Superior temporal gyrus (tissue), 1 donor: ENCODE results near the gene NTM.

Experiments used
- DNase-seq: peaks from one replicate; pipeline ENCODE4 v3.0.0-alpha.2; 2016; ENCODE audit errors: extremely low spot score

NTM gene

GRCh38 chr11:131644204-131644795, 273.9 kb downstream of the NTM start:
- no peak for DNase-seq

GRCh38 chr11:131645237-131645636, 274.8 kb downstream of the NTM start:
- DNase-seq = no peak

GRCh38 chr11:131649856-131650255, 279.4 kb downstream of the NTM start:
- DNase-seq = no peak

- no peak for DNase-seq
These were observed 281.8 kb downstream of the NTM start for GRCh38 chr11:131652231-131652630.

- DNase-seq = peak; percentile 43
These were observed 282.8 kb downstream of the NTM start for GRCh38 chr11:131653260-131653659.

GRCh38 chr11:131654849-131655248, 284.4 kb downstream of the NTM start:
- DNase-seq = no peak

- no peak for DNase-seq
These were observed 285.9 kb downstream of the NTM start for GRCh38 chr11:131656179-131656838.

- DNase-seq = no peak
These were observed 286.4 kb downstream of the NTM start for GRCh38 chr11:131656839-131657211.

- DNase-seq = no peak
These were observed 288.0 kb downstream of the NTM start for GRCh38 chr11:131658414-131658813.

GRCh38 chr11:131658952-131659351, 288.5 kb downstream of the NTM start:
- no peak for DNase-seq

GRCh38 chr11:131659931-131660330, 289.5 kb downstream of the NTM start:
- no peak for DNase-seq

- peak; percentile 49 for DNase-seq
These were observed 290.7 kb downstream of the NTM start for GRCh38 chr11:131661132-131661531.

GRCh38 chr11:131662317-131662972, 292.0 kb downstream of the NTM start:
- no peak for DNase-seq

GRCh38 chr11:131662993-131663392, 292.6 kb downstream of the NTM start:
- no peak for DNase-seq

GRCh38 chr11:131663405-131664200, 293.2 kb downstream of the NTM start:
- DNase-seq = peak; percentile 94

GRCh38 chr11:131664293-131664692, 293.9 kb downstream of the NTM start:
- no peak for DNase-seq

- DNase-seq = peak; percentile 84
These were observed 294.4 kb downstream of the NTM start for GRCh38 chr11:131664816-131665215.

- DNase-seq = no peak
These were observed 295.0 kb downstream of the NTM start for GRCh38 chr11:131665344-131665968.

GRCh38 chr11:131666006-131666405, 295.6 kb downstream of the NTM start:
- peak; percentile 57 for DNase-seq

- DNase-seq = no peak
These were observed 296.2 kb downstream of the NTM start for GRCh38 chr11:131666617-131667016.

- DNase-seq = no peak
These were observed 297.2 kb downstream of the NTM start for GRCh38 chr11:131667566-131667965.
